Lower leg skin (tissue), 3 donors: ENCODE measurements around the gene PSMD9.

Experiments
- CTCF ChIP-seq, 3 donors: fragments of 450-650 bp; IDR thresholded peaks; one replicate each; pipeline ENCODE4 v1.5.1; 2016; ENCODE audit warnings: antibody characterized with exemption in 3 of 3, mild to moderate bottlenecking in 3 of 3, moderate library complexity in 2 of 3
- POLR2A ChIP-seq, 2 donors: fragments of 450-650 bp; IDR thresholded peaks; one replicate each; pipeline ENCODE4 v1.6.1; 2016 to 2017; ENCODE audit warnings: antibody characterized with exemption in 2 of 2, mild to moderate bottlenecking in 1 of 2, moderate library complexity in 1 of 2

- TF ChIP-seq POLR2A (IDR thresholded peaks at IDR 0.05) (no peak), CTCF (IDR thresholded peaks at IDR 0.05) (no peak)
Measured at GRCh38 chr12:121933522-121934308, 45.1 kb downstream of the PSMD9 start.
